LHCN-M2 (cell line): ENCODE measurements around the gene CC2D1A. TPM values are rescaled to one million over a fixed set of nuclear protein-coding genes. Genes with fewer than 3 reads are reported as not detected.
A peak's percentile ranks its signal among the peaks of the same experiment; 100 is the strongest.
"Not testable (repeated sequence)": the region's sequence is repeated elsewhere in the genome, so short reads cannot be mapped to it uniquely, and the experiment has no call there.

Experiments
- DNase-seq: peaks from one replicate; pipeline ENCODE4 v3.0.0-alpha.2; 2012; ENCODE audit warnings: low read depth
- total RNA-seq: library from RNA; depleted of rRNA; stranded (reverse); fragments of >200 nt; gene quantifications from 2 replicates; pipeline ENCODE4 v1.2.3, GENCODE V29; 2014

Gene CC2D1A
- total RNA-seq, 1 experiment from 2014 or later = 21.0 TPM

- no peak for DNase-seq
Measured at GRCh38 chr19:13960863-13961784, 55.1 kb downstream of the CC2D1A start.

DNA sequence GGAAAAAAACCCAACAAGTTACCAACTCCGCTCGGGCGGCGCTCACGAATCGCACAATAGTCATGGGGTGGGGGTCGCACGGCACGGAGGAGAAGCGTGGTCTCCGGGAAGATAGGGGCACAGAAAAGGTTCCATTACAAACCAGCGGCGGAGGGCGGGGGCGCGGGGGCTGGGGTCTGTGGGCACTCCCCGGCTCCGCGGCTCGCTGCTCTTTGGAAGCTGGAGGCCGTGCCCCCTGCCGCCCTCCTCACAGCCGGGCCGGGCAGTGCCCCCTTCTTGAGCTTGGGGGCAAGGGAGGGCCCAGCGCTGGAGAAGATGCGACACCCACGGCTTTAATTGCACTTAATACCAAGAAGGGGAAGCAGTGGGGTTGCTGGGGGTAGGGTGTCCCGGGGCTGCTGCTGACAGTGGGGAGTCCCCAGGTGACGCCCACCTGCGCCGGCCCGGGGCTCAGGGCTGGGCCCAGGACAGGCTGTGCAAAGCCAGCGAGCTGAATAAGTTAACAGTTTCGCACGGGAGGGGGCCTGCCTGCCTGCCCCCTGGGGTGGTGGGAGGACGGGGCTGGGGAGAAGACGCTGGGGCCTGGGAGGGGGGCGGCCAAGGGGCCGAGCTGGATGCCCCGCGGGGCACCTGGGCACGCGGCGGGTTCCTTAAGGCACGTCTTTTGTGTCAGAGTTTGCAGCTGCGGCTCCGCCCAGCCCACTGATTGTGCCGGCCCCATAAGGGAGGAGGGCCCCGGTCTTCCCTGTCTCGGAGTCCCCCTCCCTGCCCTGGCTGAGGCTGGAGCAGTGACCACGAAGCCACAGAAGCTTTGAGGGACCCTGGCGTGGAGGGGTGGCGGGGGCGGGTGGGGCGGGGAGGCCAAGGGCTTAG lies 56.1 kb downstream of the CC2D1A start:
- DNase-seq = no peak

DNA sequence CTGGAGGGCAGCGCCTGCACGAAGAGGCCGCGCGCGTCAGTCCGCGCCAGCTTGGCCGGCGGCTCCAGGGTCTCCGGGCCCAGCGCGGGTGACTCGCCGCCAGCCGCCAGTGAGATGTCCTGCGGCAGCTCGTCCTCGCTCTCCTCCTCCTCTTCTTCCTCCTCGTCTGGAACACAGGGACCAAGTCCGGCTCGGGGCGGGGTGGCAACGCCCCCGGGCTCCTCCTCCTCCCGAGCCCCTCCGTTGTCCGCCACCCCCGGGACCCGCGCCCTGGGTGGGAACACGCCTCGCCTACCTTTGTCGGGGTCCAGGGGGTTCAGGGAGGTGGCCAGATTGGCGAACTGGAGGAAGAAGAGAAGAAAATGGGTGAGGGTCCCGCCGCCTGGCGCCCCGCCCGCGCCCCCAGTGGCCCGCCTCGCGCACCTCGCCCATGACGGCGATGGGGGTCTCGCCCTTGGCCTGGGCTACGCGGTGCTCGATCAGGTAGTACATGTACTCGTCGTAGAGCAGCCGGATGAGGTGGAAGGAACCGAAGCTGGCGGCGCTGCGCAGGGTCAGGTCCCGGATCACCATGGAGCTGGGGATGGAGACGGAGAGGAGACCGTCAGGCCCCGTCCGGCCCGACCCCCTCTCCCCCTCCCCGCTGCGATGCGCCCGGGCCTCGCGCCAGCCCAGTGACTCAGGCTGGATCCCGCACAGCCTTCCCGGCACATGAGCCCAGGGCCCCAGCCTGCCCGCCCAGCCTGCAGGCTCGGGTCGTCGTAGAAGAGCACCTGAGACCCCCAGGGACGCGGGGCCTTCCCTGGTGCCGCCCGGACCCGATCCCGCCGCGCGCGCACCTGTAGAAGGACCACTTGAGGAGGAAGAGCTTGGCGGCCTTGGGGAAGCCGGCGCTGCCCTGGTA lies 57.0 kb downstream of the CC2D1A start:
- no peak for DNase-seq

- DNase-seq = no peak
Measured at GRCh38 chr19:13963603-13964105, 57.7 kb downstream of the CC2D1A start.

DNA sequence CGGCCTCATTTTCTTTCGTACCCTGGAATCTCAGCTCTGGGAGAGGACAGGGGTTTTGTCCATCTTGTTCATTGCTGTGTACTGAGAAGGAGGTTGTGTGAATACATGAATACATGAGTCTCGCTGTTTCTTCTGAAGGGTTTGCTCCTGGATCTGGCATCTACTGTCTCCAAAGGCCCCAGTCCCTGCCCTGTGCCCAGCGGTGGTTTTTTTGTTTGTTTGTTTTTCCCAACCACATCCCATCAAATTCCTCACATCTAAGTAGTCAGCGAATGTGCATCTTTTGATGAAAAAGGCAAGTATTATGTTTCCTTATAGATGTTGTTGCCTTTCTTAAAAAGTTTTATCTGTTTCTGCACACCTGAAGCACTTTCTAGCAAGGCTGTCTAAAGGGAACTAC lies 58.8 kb downstream of the CC2D1A start:
- peak; percentile 87 for DNase-seq

GRCh38 chr19:13965377-13965896 lies 59.4 kb downstream of the CC2D1A start:
- no peak for DNase-seq

DNA sequence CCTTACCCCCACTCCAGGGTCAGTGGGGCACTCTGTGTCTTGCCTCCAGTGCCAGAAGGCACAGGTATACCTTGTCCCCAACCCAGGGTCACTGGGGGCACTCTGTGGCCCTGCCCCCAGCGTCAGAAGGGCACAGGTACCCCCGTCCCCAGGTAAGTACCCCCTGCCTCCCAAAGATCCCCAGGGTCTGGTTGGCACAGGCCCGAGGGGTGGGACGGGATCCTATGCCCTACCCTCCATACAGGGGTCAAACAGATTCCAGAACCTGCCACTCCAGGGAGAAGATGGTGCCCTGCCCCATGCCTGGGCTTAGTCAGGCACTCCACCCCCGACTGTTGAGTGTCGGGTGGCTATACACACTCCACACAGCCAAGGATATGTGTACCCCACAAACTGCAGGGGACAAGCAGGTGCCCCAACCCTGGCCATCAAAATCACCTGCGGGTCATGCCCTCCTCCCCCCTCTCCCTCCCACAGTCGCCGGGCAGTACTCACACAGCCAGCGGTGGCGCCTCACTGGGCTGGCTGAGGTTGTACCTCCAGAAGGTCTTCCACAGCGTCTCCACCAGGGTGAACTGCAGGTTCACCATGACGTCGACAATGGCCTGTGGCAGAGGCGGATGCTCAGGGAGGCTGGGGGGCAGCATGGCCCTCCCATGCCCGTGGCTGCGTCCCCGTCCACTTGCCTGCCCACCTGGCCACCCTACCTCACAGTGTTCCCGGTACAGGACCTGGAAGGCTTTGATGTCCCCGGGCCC lies 60.1 kb downstream of the CC2D1A start:
- no peak for DNase-seq

GRCh38 chr19:13966684-13967128 lies 60.7 kb downstream of the CC2D1A start:
- no peak for DNase-seq

DNA sequence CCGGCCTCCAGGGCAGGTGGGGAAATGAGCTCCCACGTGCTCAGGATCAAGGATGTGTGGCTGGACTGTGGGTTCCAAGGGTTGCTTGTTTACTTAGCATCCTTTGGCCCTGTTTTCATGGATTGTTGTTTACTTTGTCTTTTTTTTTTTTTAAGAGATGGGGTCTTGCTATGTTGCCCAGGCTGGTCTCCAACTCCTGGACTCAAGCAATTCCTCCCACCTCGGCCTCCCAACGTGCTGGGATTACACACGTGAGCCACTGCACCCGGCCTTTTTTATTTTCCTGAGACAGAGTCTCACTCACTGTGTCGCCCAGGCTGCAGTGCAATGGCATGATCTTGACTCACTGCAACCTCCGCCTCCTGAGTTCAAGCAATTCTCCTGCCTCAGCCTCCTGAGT lies 61.2 kb downstream of the CC2D1A start:
- DNase-seq = not testable (repeated sequence)

- no peak for DNase-seq
Measured at GRCh38 chr19:13968383-13968935, 62.5 kb downstream of the CC2D1A start.

GRCh38 chr19:13968999-13969398 lies 63.0 kb downstream of the CC2D1A start:
- no peak for DNase-seq

GRCh38 chr19:13969897-13970296 lies 63.9 kb downstream of the CC2D1A start:
- no peak for DNase-seq

- DNase-seq = not testable (repeated sequence)
Measured at GRCh38 chr19:13971868-13972267, 65.9 kb downstream of the CC2D1A start.

DNA sequence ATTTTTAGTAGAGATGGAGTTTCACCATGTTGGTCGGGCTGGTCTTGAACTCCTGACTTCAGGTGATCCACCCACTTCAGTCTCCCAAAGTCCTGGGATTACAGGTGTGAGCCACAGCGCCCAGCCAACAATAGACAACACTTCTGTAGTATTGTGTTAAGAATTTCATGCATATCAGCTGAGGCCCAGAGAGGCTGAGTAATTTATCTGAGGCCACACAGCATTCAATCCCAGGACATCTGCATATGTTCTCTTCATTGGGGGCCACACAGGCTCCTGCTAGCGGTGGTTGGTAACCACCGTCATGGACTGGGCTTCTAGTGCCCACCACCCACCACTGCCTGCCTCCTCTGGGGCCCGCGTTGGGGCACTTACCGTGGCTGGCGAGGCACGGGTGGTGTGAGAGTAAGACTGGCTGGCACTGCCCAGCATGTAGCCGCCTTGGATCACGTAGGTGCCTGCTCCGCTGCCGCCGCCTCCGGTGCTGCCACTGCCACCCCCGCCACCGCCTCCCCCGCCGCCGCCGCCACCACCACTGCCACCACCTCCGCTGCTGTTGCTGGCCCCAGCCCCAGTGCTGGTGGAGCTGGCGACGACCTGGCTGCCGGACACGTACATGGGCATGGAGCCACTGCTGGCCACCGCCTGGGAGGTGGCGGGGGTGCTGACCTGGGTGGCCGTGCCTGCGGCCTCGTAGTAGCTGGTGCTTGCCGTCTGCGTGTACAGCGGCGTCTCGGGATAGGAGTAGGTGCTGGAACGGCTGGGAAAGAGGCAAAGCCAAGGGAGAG lies 66.6 kb downstream of the CC2D1A start:
- no peak for DNase-seq

- not testable (repeated sequence) for DNase-seq
Measured at GRCh38 chr19:13973479-13973878, 67.5 kb downstream of the CC2D1A start.

DNA sequence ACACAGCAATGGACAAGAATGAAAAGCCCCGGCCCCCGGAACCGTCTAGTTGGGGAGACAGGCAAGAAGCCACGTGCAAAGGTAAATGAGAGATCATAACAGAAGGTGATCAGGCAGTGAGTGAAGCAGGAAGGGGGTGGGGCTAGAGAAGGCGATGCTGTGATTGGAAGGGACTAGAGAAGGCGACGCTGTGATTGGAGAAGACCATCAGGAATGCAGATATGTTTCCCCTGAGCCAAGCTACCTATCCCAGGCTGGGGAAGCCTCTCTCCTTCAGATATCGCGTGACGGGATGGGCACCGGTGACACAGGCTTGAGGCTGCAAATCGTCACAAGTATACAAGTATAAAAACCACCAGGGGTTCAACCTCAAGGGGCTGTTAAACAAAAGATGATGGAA lies 68.1 kb downstream of the CC2D1A start:
- no peak for DNase-seq

GRCh38 chr19:13975870-13976269 lies 69.9 kb downstream of the CC2D1A start:
- no peak for DNase-seq

DNA sequence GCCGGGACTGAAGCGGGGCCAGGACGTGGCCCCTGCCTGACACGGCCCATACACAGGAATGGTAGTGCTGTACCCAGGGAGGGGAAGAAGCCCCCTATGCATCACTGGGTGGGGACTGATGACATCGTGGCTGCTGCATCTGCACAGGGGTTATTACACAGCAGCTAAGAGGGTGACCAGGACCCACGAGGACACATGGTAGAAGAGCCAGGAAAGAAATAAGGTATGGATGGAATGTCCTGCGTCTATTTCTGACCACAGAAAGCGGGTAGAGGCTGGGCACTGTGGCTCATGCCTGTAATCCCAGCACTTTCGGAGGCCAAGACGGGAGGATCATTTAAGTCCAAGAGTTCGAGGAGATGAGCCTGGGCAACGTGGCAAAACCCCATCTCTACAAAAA lies 70.4 kb downstream of the CC2D1A start:
- DNase-seq = no peak

DNA sequence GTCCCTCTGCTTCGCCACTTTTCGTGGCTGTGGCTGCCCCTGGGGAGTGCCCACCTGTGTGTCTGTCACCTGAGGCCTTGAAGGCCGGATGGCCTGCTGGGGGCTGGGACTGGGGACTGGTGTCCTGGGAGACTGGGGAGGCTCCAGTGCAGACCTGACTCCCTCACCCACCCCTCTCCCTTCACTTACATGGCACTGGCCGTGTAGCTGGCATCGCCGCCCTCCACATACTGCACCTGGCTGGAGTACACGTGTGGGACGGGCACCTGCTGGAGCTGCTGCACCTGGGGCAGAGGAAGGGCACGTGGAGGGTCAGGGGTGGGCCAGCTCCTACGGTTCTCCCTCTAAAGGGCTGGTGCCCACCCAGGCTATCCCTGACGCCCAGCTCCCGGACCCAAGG lies 71.8 kb downstream of the CC2D1A start:
- no peak for DNase-seq
